Esophagus muscularis mucosa (tissue), 4 donors: ENCODE data around the gene FTCDNL1. TPM values are rescaled to one million over a fixed set of nuclear protein-coding genes. Genes with fewer than 3 reads are reported as not detected.
A peak's percentile ranks its signal among the peaks of the same experiment; 100 is the strongest.

ENCODE experiments used
- DNase-seq: peaks from one replicate; pipeline ENCODE4 v3.0.0-alpha.2; 2017; ENCODE audit errors: extremely low spot score
- H3K27ac ChIP-seq, 4 donors: fragments of 200-600 bp; sonication (generic); replicated peaks in 1 of 4; 1 replicate in 3 of 4; 2 replicates in 1 of 4; pipeline ENCODE4 v1.5.1; 2016 to 2019; ENCODE audit warnings: mild to moderate bottlenecking in 1 of 4
- H3K27me3 ChIP-seq, 4 donors: fragments of 200-600 bp; sonication (generic); one replicate each; pipeline versions ENCODE4 v1.5.1 to v1.6.0; 2016 to 2019
- H3K36me3 ChIP-seq, 4 donors: fragments of 200-600 bp; sonication (generic); one replicate each; pipeline ENCODE4 v1.5.1; 2016 to 2019
- H3K4me1 ChIP-seq, 4 donors: fragments of 200-600 bp; sonication (generic); one replicate each; pipeline ENCODE4 v1.5.1; 2016 to 2019
- H3K4me3 ChIP-seq, 4 donors: fragments of 200-600 bp; sonication (generic); 1 replicate in 2 of 4; 2 replicates in 2 of 4; pipeline ENCODE4 v1.5.1; 2016 to 2019; ENCODE audit warnings: mild to moderate bottlenecking in 4 of 4, moderate library complexity in 1 of 4
- H3K9me3 ChIP-seq, 4 donors: fragments of 200-600 bp; sonication (generic); 1 replicate in 3 of 4; 2 replicates in 1 of 4; pipeline ENCODE4 v1.5.1; 2016 to 2019
- EP300 ChIP-seq: sonication (generic); formaldehyde crosslinking; IDR thresholded peaks from one replicate; pipeline ENCODE4 v1.6.1; 2017; ENCODE audit warnings: antibody characterized with exemption
- POLR2A ChIP-seq: fragments of 450-650 bp; IDR thresholded peaks from one replicate; pipeline ENCODE4 v1.6.1; 2017; ENCODE audit warnings: antibody characterized with exemption, moderate library complexity, mild to moderate bottlenecking, low read depth
- POLR2AphosphoS5 ChIP-seq, 2 donors: sonication (generic); formaldehyde crosslinking; IDR thresholded peaks; one replicate each; pipeline ENCODE4 v1.6.1; 2017; ENCODE audit warnings: antibody characterized with exemption in 2 of 2
- WGBS: methylation state at CpG from one replicate; pipeline ENCODE4 v1.1.5; 2018; 5-methylcytosine and 5-hydroxymethylcytosine counted together
- intact Hi-C: fragments of 100-400 bp; cut with DNase I; formaldehyde crosslinking; loops from one replicate; pipeline ENCODE4 v1.15.1; 2023
- total RNA-seq, 4 donors: library from RNA; depleted of rRNA; stranded (reverse); fragments of >200 nt; gene quantifications; one replicate each; pipeline versions ENCODE4 v1.1.0 to v1.2.1, GENCODE V29; 2016
- TF ChIP-seq, protein P1 (sequence below), 3 experiments: fragments of 200-600 bp in 2 of 3; fragments of 450-650 bp in 1 of 3; sonication (generic) in 2 of 3; IDR thresholded peaks; one replicate each; pipeline ENCODE4 v1.5.1; 2017 to 2019; ENCODE audit warnings: antibody characterized with exemption in 3 of 3, mild to moderate bottlenecking in 2 of 3, moderate library complexity in 1 of 3

FTCDNL1 gene
- total RNA-seq, 4 donors from 2014 or later = 1.2 to 5.3 (median 2.0) TPM

DNA sequence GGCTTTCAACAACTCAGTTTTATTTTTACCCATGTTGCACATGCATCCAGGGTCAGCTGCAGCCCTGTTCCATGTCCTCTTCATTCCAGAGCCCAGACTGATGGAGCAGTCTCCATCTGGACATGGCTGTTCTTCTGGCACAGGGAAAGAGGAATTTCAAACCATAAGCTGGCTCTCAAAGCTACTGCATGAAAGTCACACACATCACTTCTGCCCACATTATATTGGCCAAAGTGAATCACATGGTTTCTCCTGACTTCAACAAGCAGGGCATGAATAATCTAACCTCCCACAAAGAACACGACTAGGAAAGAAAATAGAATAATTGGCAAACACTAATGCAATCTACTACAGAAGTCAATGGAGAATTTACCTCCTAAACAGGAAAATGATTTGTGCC, 94.2 kb downstream of the FTCDNL1 start:
- TF ChIP-seq POLR2AphosphoS5 (IDR thresholded peaks at IDR 0.05) (no peak), EP300 (no peak), POLR2A (no peak)
- TF ChIP-seq, protein P1, sequence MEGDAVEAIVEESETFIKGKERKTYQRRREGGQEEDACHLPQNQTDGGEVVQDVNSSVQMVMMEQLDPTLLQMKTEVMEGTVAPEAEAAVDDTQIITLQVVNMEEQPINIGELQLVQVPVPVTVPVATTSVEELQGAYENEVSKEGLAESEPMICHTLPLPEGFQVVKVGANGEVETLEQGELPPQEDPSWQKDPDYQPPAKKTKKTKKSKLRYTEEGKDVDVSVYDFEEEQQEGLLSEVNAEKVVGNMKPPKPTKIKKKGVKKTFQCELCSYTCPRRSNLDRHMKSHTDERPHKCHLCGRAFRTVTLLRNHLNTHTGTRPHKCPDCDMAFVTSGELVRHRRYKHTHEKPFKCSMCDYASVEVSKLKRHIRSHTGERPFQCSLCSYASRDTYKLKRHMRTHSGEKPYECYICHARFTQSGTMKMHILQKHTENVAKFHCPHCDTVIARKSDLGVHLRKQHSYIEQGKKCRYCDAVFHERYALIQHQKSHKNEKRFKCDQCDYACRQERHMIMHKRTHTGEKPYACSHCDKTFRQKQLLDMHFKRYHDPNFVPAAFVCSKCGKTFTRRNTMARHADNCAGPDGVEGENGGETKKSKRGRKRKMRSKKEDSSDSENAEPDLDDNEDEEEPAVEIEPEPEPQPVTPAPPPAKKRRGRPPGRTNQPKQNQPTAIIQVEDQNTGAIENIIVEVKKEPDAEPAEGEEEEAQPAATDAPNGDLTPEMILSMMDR (IDR thresholded peaks at IDR 0.05) = no peak
- 66% methylated on average over 1 of the region's 1 CpG for WGBS
- H3K36me3 ChIP-seq = no peaks in the 10 kb centered on the region
- no peak for DNase-seq
- H3K27me3 ChIP-seq = no peaks in the 10 kb centered on the region
- no peak overlapping the region for H3K4me3 ChIP-seq
- H3K27ac ChIP-seq = no peak overlapping the region
- H3K9me3 ChIP-seq = no peaks in the 10 kb centered on the region
- intact Hi-C loops = no loop called here
- peaks cover 4 to 13% (median 11%) of the 10 kb centered on the region in 4 donors for H3K4me1 ChIP-seq

DNA sequence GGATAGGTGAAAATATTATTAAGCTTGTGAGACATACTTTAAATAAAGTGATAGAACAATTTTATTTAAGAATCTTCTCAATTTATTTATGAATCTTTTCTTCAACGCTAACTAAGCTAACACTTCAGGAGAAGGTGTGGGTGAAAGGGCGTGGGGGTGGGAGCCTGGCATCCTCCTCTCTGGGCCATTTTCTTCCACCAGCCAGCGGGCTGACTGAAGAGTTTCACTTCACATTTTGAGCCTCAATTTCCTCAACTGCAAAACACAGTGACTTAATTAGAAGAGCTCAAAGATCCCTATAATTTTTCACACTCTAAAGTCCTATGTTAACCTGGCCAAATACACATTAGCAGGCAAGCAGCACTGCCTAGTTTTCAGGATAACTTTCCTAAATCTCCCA, 94.8 kb downstream of the FTCDNL1 start:
- Histone ChIP-seq H3K4me3 (no peak overlapping the region), H3K4me1 (peaks cover 4 to 13% (median 11%) of the 10 kb centered on the region in 4 donors), H3K27ac (no peak overlapping the region), H3K36me3 (no peaks in the 10 kb centered on the region), H3K27me3 (no peaks in the 10 kb centered on the region), H3K9me3 (no peaks in the 10 kb centered on the region)
- WGBS = 81% methylated on average over 3 of the region's 3 CpGs
- intact Hi-C loops = no loop called here
- TF ChIP-seq POLR2A = no peak
- TF ChIP-seq POLR2AphosphoS5 (IDR thresholded peaks at IDR 0.05) = no peak
- no peak for TF ChIP-seq EP300
- TF ChIP-seq, protein P1 (IDR thresholded peaks at IDR 0.05) = no peak
- DNase-seq = peak; percentile 12

DNA sequence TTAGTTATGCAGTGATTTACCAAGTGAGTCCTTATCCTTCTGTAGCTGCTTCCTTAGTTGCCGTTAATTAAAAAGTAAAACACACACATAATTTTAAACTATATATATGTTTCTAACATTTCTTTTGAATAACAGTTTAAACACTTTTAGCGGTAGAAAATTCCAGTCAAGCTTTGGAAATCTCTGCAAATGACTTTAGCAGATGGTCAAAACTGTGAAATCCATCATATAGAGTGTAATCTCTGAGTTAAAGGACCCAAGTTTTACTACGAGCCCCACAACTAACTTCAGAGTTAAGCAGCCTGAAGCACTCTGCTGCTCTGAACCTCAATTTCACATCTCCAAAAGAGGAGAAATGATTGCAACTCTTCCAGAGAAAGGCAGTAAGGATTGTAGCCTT, 96.2 kb downstream of the FTCDNL1 start:
- no peak overlapping the region for H3K4me3 ChIP-seq
- no peaks in the 10 kb centered on the region for H3K27me3 ChIP-seq
- TF ChIP-seq, protein P1 (IDR thresholded peaks at IDR 0.05) = no peak
- TF ChIP-seq EP300 (no peak), POLR2A (no peak), POLR2AphosphoS5 (IDR thresholded peaks at IDR 0.05) (no peak)
- H3K27ac ChIP-seq = no peak overlapping the region
- DNase-seq = no peak
- no peaks in the 10 kb centered on the region for H3K36me3 ChIP-seq
- intact Hi-C loops = no loop called here
- H3K4me1 ChIP-seq = peaks cover 4 to 13% (median 11%) of the 10 kb centered on the region in 4 donors
- WGBS = 80% methylated on average over 3 of the region's 3 CpGs
- no peaks in the 10 kb centered on the region for H3K9me3 ChIP-seq

DNA sequence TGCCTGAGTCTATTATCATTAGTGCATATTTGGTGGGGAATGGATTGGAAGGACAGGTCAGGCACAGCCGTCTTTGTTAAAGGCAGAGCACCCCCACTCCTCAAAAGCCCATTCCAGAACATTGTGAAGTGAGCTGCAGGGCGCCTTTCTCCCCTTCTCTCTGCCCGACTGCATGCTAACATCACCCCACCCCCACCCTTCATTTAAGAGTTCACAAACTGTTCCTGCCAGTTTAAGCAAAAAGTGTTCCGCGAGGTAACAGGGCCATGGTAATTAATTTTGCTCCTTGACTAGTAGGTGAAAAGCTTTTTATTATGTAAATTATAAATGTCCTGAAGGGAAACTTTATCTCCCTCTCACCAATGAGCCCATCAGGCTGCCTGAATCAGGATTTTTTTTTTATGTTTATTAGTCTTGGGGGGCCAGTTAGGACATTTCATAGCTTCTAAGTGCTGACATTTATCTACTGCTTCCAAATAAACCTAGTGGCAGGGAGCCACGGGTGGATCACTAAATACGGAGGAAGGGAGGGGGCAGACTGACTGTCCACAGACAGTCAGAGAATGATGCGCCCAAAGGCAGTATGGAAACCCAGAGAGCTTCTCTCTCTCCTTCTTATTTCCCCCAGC, 99.4 kb downstream of the FTCDNL1 start:
- H3K4me3 ChIP-seq = no peak overlapping the region
- intact Hi-C loops = no loop called here
- no peaks in the 10 kb centered on the region for H3K9me3 ChIP-seq
- WGBS = 61% methylated on average over 8 of the region's 8 CpGs
- no peaks in the 10 kb centered on the region for H3K36me3 ChIP-seq
- H3K27ac ChIP-seq = no peak overlapping the region
- H3K4me1 ChIP-seq = peaks cover 0 to under 1% (median 0%) of the 10 kb centered on the region in 4 donors
- no peak for DNase-seq
- no peak for TF ChIP-seq POLR2A
- no peak for TF ChIP-seq EP300
- no peak for TF ChIP-seq POLR2AphosphoS5 (IDR thresholded peaks at IDR 0.05)
- TF ChIP-seq, protein P1 (IDR thresholded peaks at IDR 0.05) = no peak
- H3K27me3 ChIP-seq = no peaks in the 10 kb centered on the region

DNA sequence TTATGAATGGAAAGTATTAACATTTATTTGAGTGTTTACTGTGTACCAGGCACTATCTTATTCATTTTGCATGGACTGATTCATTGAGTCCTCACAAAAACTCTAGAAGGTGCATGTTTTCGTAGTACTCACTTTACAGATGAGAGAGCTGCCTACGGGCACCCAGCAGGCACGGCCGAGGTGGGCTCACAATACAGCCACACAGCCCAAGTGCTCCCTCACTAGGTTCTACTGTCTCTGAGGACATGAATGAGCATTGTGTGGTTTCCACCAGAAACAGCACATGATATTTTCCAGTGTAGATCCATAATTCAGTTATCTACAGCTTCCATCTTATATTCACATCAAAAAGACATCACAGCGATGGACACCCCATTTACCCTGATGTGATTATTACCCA, 101.4 kb downstream of the FTCDNL1 start:
- Histone ChIP-seq H3K27ac (no peak overlapping the region), H3K4me1 (no peaks in the 10 kb centered on the region), H3K36me3 (no peaks in the 10 kb centered on the region), H3K27me3 (no peaks in the 10 kb centered on the region), H3K9me3 (no peaks in the 10 kb centered on the region), H3K4me3 (no peak overlapping the region)
- intact Hi-C loops = no loop called here
- no peak for DNase-seq
- 96% methylated on average over 5 of the region's 5 CpGs for WGBS
- no peak for TF ChIP-seq POLR2A
- TF ChIP-seq POLR2AphosphoS5 (IDR thresholded peaks at IDR 0.05) = no peak
- no peak for TF ChIP-seq EP300
- TF ChIP-seq, protein P1 (IDR thresholded peaks at IDR 0.05) = no peak
